ENCODE data around the gene SLC47A2.
"Not testable (repeated sequence)": the region's sequence is repeated elsewhere in the genome, so short reads cannot be mapped to it uniquely, and the experiment has no call there.

SLC47A2 gene

GRCh38 chr17:19672009-19672750 lies 44.2 kb downstream of the SLC47A2 start:
- TF ChIP-seq CTCF (IDR thresholded peaks at IDR 0.05; ENCODE audit: insufficient read depth, low read depth, low read length, missing control alignments) = no peak
- DNase-seq (ENCODE audit: low read depth) = no peak
- H3K4me3 ChIP-seq (ENCODE audit: low read length) = no peak overlapping the region

- no peak for TF ChIP-seq CTCF (IDR thresholded peaks at IDR 0.05; ENCODE audit: insufficient read depth, low read depth, low read length, missing control alignments)
Observed at GRCh38 chr17:19671433-19671832, 45.0 kb downstream of the SLC47A2 start.

GRCh38 chr17:19670908-19671307 lies 45.5 kb downstream of the SLC47A2 start:
- no peak for DNase-seq (ENCODE audit: low read depth)
- TF ChIP-seq CTCF (IDR thresholded peaks at IDR 0.05; ENCODE audit: insufficient read depth, low read depth, low read length, missing control alignments) = no peak
- H3K4me3 ChIP-seq (ENCODE audit: low read length) = no peak overlapping the region

More at GRCh38 chr17:19671433-19671832, 45.0 kb downstream of the SLC47A2 start:
- no peak overlapping the region for H3K4me3 ChIP-seq (ENCODE audit: low read length)
- DNase-seq (ENCODE audit: low read depth) = no peak

- not testable (repeated sequence) for DNase-seq (ENCODE audit: low read depth); H3K4me3 ChIP-seq (ENCODE audit: low read length)
Observed at GRCh38 chr17:19669680-19670079, 46.7 kb downstream of the SLC47A2 start.

GRCh38 chr17:19664821-19665181 lies 51.6 kb downstream of the SLC47A2 start:
- H3K4me3 ChIP-seq (ENCODE audit: low read length) = no peak overlapping the region
- DNase-seq (ENCODE audit: low read depth) = no peak
- TF ChIP-seq CTCF (IDR thresholded peaks at IDR 0.05; ENCODE audit: insufficient read depth, low read depth, low read length, missing control alignments) = no peak

- no peak for DNase-seq (ENCODE audit: low read depth)
- TF ChIP-seq CTCF (IDR thresholded peaks at IDR 0.05; ENCODE audit: insufficient read depth, low read depth, low read length, missing control alignments) = no peak
Observed at GRCh38 chr17:19664136-19664820, 52.1 kb downstream of the SLC47A2 start.

GRCh38 chr17:19663097-19663496 lies 53.3 kb downstream of the SLC47A2 start:
- no peak for TF ChIP-seq CTCF (IDR thresholded peaks at IDR 0.05; ENCODE audit: insufficient read depth, low read depth, low read length, missing control alignments)
- no peak for DNase-seq (ENCODE audit: low read depth)
- no peak overlapping the region for H3K4me3 ChIP-seq (ENCODE audit: low read length)

More at GRCh38 chr17:19664136-19664820, 52.1 kb downstream of the SLC47A2 start:
- H3K4me3 ChIP-seq (ENCODE audit: low read length) = no peak overlapping the region

Data from epithelial cell of esophagus (primary cell).